Panc1 (cell line): ENCODE measurements around the gene FUT1. TPM values are rescaled to one million over a fixed set of nuclear protein-coding genes. Genes with fewer than 3 reads are reported as not detected.
A peak's percentile ranks its signal among the peaks of the same experiment; 100 is the strongest.

Source experiments
- ATAC-seq: fragments of 200-7000 bp; cut with Tn5 transposase; 2 replicates; pipeline ENCODE4 v1.9.1; 2020; ENCODE audit warnings: mild to moderate bottlenecking, moderate library complexity
- BruUV-seq: library from RNA; stranded (reverse); fragments of 400-500 nt; replicated peaks from 2 replicates; lab custom pipeline; 2021; lab: Mats Ljungman, UMichigan
- CTCF ChIA-PET: fragments of 300-600 bp; sonication (Branson Sonifier 250); formaldehyde crosslinking; loops from one replicate; lab custom pipeline; 2022; ENCODE audit warnings: antibody characterized with exemption; lab: Charles Lee
- POLR2A ChIA-PET: fragments of 300-600 bp; sonication (Branson Sonifier 250); formaldehyde crosslinking; loops from one replicate; lab custom pipeline; 2022; ENCODE audit warnings: antibody characterized with exemption; lab: Charles Lee
- DNase-seq: peaks from one replicate; pipeline ENCODE4 v3.0.0-alpha.2; 2010; ENCODE audit warnings: low read depth, low spot score
- H3K27ac ChIP-seq: 2 replicates; pipeline ENCODE4 v1.5.1; 2011; ENCODE audit warnings: mild to moderate bottlenecking, low read length, inconsistent platforms
- H3K27me3 ChIP-seq: fragments of 200-500 bp; sonication (Bioruptor generic); 2 replicates; pipeline ENCODE4 v1.6.0; 2014; ENCODE audit warnings: low read length, inconsistent platforms; ENCODE audit not compliant: control insufficient read depth, insufficient read depth
- H3K36me3 ChIP-seq: fragments of 200-500 bp; sonication (Bioruptor generic); 2 replicates; pipeline ENCODE4 v1.5.1; 2014; ENCODE audit warnings: inconsistent platforms, mild to moderate bottlenecking, low read length, moderate library complexity; ENCODE audit not compliant: control insufficient read depth, insufficient read depth
- H3K4me1 ChIP-seq: 2 replicates; pipeline ENCODE4 v1.5.1; 2011; ENCODE audit warnings: inconsistent platforms, mild to moderate bottlenecking, low read length, moderate library complexity; ENCODE audit not compliant: control insufficient read depth, insufficient read depth
- H3K4me3 ChIP-seq, 2 experiments: 2 replicates each; pipeline ENCODE4 v1.5.1; 2011 to 2012; ENCODE audit warnings: low read depth in 2 of 2, low read length in 2 of 2, mild to moderate bottlenecking in 2 of 2, inconsistent platforms in 1 of 2, moderate library complexity in 1 of 2
- H3K9me3 ChIP-seq: fragments of 200-500 bp; sonication (Bioruptor generic); 2 replicates; pipeline ENCODE4 v1.5.1; 2014; ENCODE audit warnings: low read depth, mild to moderate bottlenecking, inconsistent platforms, low read length, moderate library complexity; ENCODE audit not compliant: control insufficient read depth, insufficient read depth
- POLR2AphosphoS5 ChIP-seq: IDR thresholded peaks from 2 replicates; pipeline ENCODE4 v1.6.1; 2012; ENCODE audit warnings: mild to moderate bottlenecking, low read depth, low read length, moderate library complexity
- SIN3A ChIP-seq: IDR thresholded peaks from 2 replicates; pipeline ENCODE4 v1.6.1; 2012; ENCODE audit warnings: low read depth, mild to moderate bottlenecking, low read length, moderate library complexity, borderline replicate concordance; ENCODE audit not compliant: insufficient read depth
- TCF7L2 ChIP-seq: IDR thresholded peaks from 2 replicates; pipeline ENCODE4 v1.6.1; 2011; ENCODE audit warnings: mild to moderate bottlenecking, low read depth, low read length, inconsistent platforms
- in situ Hi-C: cut with HindIII; loops from 2 replicates; pipeline ENCODE4 v1.10.0; 2016; ENCODE audit warnings: low sequenced_read_pairs, low pct_unique_long_range_greater_than_20kb
- intact Hi-C: fragments of 100-400 bp; cut with micrococcal nuclease; formaldehyde crosslinking; loops from one replicate; pipeline ENCODE4 v1.10.0; 2022; ENCODE audit not compliant: unreplicated experiment
- total RNA-seq: library from RNA; stranded (reverse); gene quantifications from one replicate; pipeline ENCODE4 v1.2.1, GENCODE V29; 2021; ENCODE audit not compliant: unreplicated experiment
- TF ChIP-seq, protein P1 (sequence below): fragments of 450-650 bp; IDR thresholded peaks from 2 replicates; pipeline ENCODE4 v1.5.1; 2017; ENCODE audit warnings: mild to moderate bottlenecking
- TF ChIP-seq, protein P2 (sequence below), 2 experiments: IDR thresholded peaks; 2 replicates each; pipeline ENCODE4 v1.6.1; 2011 to 2012; ENCODE audit warnings: low read depth in 2 of 2, control low read depth in 1 of 2, low read length in 1 of 2, mild to moderate bottlenecking in 1 of 2, moderate library complexity in 1 of 2; ENCODE audit not compliant: insufficient read depth in 1 of 2

Gene FUT1
- total RNA-seq, 1 experiment from 2014 or later = 0.13 TPM

- intact Hi-C loops (loop anchor here (10.0 kb wide), 1 partner anchor 190 kb away; no protein-coding TSS in a partner anchor), in situ Hi-C loops (no loop called here)
- no peak for ATAC-seq
- TF ChIP-seq TCF7L2 (no peak), POLR2AphosphoS5 (no peak), SIN3A (no peak)
- TF ChIP-seq, protein P1, sequence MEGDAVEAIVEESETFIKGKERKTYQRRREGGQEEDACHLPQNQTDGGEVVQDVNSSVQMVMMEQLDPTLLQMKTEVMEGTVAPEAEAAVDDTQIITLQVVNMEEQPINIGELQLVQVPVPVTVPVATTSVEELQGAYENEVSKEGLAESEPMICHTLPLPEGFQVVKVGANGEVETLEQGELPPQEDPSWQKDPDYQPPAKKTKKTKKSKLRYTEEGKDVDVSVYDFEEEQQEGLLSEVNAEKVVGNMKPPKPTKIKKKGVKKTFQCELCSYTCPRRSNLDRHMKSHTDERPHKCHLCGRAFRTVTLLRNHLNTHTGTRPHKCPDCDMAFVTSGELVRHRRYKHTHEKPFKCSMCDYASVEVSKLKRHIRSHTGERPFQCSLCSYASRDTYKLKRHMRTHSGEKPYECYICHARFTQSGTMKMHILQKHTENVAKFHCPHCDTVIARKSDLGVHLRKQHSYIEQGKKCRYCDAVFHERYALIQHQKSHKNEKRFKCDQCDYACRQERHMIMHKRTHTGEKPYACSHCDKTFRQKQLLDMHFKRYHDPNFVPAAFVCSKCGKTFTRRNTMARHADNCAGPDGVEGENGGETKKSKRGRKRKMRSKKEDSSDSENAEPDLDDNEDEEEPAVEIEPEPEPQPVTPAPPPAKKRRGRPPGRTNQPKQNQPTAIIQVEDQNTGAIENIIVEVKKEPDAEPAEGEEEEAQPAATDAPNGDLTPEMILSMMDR = no peak
- CTCF ChIA-PET = interaction anchor here (1.0 kb wide), 1 partner anchor 139 kb away, joined by 4 read pairs; the partner anchor contains the start of gene CA11
- POLR2A ChIA-PET = interaction anchor here (0.6 kb wide), 1 partner anchor 70 kb away, joined by 5 read pairs; no protein-coding TSS in a partner anchor
- Histone ChIP-seq H3K4me1 (no peaks in the 10 kb centered on the region), H3K4me3 (no peak overlapping the region), H3K27me3 (no peaks in the 10 kb centered on the region), H3K9me3 (no peaks in the 10 kb centered on the region), H3K27ac (no peak overlapping the region), H3K36me3 (no peaks in the 10 kb centered on the region)
- no TSS peak for BruUV-seq
- DNase-seq = no peak
These were observed 32.1 kb upstream of the FUT1 start for GRCh38 chr19:48784527-48784926.

GRCh38 chr19:48780631-48781391 lies 28.4 kb upstream of the FUT1 start:
- Histone ChIP-seq H3K27me3 (no peaks in the 10 kb centered on the region), H3K36me3 (no peaks in the 10 kb centered on the region), H3K9me3 (no peaks in the 10 kb centered on the region), H3K27ac (no peak overlapping the region), H3K4me1 (no peaks in the 10 kb centered on the region), H3K4me3 (no peak overlapping the region)
- in situ Hi-C loops = no loop called here
- ChIA-PET POLR2A (no interaction called here), CTCF (no interaction called here)
- intact Hi-C loops = loop anchor here (10.0 kb wide), 1 partner anchor 194 kb away; no protein-coding TSS in a partner anchor
- no TSS peak for BruUV-seq
- no peak for DNase-seq
- ATAC-seq = 0 out of 2 replicates have a peak, but pooled peaks have one; percentile 19
- TF ChIP-seq, protein P2, sequence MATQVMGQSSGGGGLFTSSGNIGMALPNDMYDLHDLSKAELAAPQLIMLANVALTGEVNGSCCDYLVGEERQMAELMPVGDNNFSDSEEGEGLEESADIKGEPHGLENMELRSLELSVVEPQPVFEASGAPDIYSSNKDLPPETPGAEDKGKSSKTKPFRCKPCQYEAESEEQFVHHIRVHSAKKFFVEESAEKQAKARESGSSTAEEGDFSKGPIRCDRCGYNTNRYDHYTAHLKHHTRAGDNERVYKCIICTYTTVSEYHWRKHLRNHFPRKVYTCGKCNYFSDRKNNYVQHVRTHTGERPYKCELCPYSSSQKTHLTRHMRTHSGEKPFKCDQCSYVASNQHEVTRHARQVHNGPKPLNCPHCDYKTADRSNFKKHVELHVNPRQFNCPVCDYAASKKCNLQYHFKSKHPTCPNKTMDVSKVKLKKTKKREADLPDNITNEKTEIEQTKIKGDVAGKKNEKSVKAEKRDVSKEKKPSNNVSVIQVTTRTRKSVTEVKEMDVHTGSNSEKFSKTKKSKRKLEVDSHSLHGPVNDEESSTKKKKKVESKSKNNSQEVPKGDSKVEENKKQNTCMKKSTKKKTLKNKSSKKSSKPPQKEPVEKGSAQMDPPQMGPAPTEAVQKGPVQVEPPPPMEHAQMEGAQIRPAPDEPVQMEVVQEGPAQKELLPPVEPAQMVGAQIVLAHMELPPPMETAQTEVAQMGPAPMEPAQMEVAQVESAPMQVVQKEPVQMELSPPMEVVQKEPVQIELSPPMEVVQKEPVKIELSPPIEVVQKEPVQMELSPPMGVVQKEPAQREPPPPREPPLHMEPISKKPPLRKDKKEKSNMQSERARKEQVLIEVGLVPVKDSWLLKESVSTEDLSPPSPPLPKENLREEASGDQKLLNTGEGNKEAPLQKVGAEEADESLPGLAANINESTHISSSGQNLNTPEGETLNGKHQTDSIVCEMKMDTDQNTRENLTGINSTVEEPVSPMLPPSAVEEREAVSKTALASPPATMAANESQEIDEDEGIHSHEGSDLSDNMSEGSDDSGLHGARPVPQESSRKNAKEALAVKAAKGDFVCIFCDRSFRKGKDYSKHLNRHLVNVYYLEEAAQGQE (IDR thresholded peaks at IDR 0.05; ENCODE audit: insufficient read depth in 1 of 2, low read depth in 2 of 2, low read length in 1 of 2) = no peak
- TF ChIP-seq TCF7L2 (no peak), POLR2AphosphoS5 (no peak), SIN3A (no peak)
- TF ChIP-seq, protein P1 = no peak
